ENCODE measurements around the gene PLD1.

Gene PLD1

GRCh38 chr3:171772427-171773056 lies 37.7 kb downstream of the PLD1 start:
- no peak for TF ChIP-seq FOXP2 (optimal IDR thresholded peaks at IDR 0.05; ENCODE audit: borderline replicate concordance, extremely low read depth, extremely low read length, insufficient read depth)
- no peak for TF ChIP-seq TAF1 (IDR thresholded peaks at IDR 0.05; ENCODE audit: borderline replicate concordance, insufficient read depth, low read length)
- TF ChIP-seq REST (IDR thresholded peaks at IDR 0.05; ENCODE audit: insufficient read depth in 1 of 2, low read depth in 2 of 2, low read length in 2 of 2) = no peak
- no peak for TF ChIP-seq SIN3A (IDR thresholded peaks at IDR 0.05; ENCODE audit: borderline replicate concordance, insufficient read depth, low read length)
- no peak for TF ChIP-seq POLR2AphosphoS5 (IDR thresholded peaks at IDR 0.05; ENCODE audit: low read depth, low read length)

GRCh38 chr3:171770689-171771620 lies 39.3 kb downstream of the PLD1 start:
- no peak for TF ChIP-seq REST (IDR thresholded peaks at IDR 0.05; ENCODE audit: insufficient read depth in 1 of 2, low read depth in 2 of 2, low read length in 2 of 2)
- TF ChIP-seq FOXP2 (optimal IDR thresholded peaks at IDR 0.05; ENCODE audit: borderline replicate concordance, extremely low read depth, extremely low read length, insufficient read depth) = no peak
- TF ChIP-seq SIN3A (IDR thresholded peaks at IDR 0.05; ENCODE audit: borderline replicate concordance, insufficient read depth, low read length) = no peak
- no peak for TF ChIP-seq POLR2AphosphoS5 (IDR thresholded peaks at IDR 0.05; ENCODE audit: low read depth, low read length)
- no peak for TF ChIP-seq TAF1 (IDR thresholded peaks at IDR 0.05; ENCODE audit: borderline replicate concordance, insufficient read depth, low read length)

GRCh38 chr3:171769461-171769860 lies 40.8 kb downstream of the PLD1 start:
- no peak for TF ChIP-seq TAF1 (IDR thresholded peaks at IDR 0.05; ENCODE audit: borderline replicate concordance, insufficient read depth, low read length)
- no peak for TF ChIP-seq REST (IDR thresholded peaks at IDR 0.05; ENCODE audit: insufficient read depth in 1 of 2, low read depth in 2 of 2, low read length in 2 of 2)
- no peak for TF ChIP-seq FOXP2 (optimal IDR thresholded peaks at IDR 0.05; ENCODE audit: borderline replicate concordance, extremely low read depth, extremely low read length, insufficient read depth)
- no peak for TF ChIP-seq POLR2AphosphoS5 (IDR thresholded peaks at IDR 0.05; ENCODE audit: low read depth, low read length)
- TF ChIP-seq SIN3A (IDR thresholded peaks at IDR 0.05; ENCODE audit: borderline replicate concordance, insufficient read depth, low read length) = no peak

GRCh38 chr3:171768986-171769385 lies 41.3 kb downstream of the PLD1 start:
- TF ChIP-seq TAF1 (IDR thresholded peaks at IDR 0.05; ENCODE audit: borderline replicate concordance, insufficient read depth, low read length) (no peak), SIN3A (IDR thresholded peaks at IDR 0.05; ENCODE audit: borderline replicate concordance, insufficient read depth, low read length) (no peak), REST (IDR thresholded peaks at IDR 0.05; ENCODE audit: insufficient read depth in 1 of 2, low read depth in 2 of 2, low read length in 2 of 2) (no peak), FOXP2 (optimal IDR thresholded peaks at IDR 0.05; ENCODE audit: borderline replicate concordance, extremely low read depth, extremely low read length, insufficient read depth) (no peak), POLR2AphosphoS5 (IDR thresholded peaks at IDR 0.05; ENCODE audit: low read depth, low read length) (no peak)
